22Rv1 (cell line): ENCODE results near the gene PIPOX.

Experiments
- H3K27ac ChIP-seq: fragments of 450-650 bp; 2 replicates; pipeline ENCODE4 v1.5.1; 2017
- CTCF ChIP-seq: fragments of 450-650 bp; IDR thresholded peaks from 2 replicates; pipeline ENCODE4 v1.5.1; 2017; ENCODE audit warnings: mild to moderate bottlenecking
- ZFX ChIP-seq: fragments of 450-650 bp; IDR thresholded peaks from 2 replicates; pipeline ENCODE4 v1.6.1; 2017; ENCODE audit warnings: antibody characterized with exemption, borderline replicate concordance

The PIPOX gene

GRCh38 chr17:29042679-29043538 lies at the start of gene PIPOX:
Gene PIPOX (plus strand): TSS chr17:29043141. CDS start chr17:29043226, 85 bp downstream.
- no peak for TF ChIP-seq ZFX
- TF ChIP-seq CTCF, result no peak
- no peak within 1 kb of the TSS for H3K27ac ChIP-seq

GRCh38 chr17:28993645-28994426 lies 49.1 kb upstream of the PIPOX start:
- TF ChIP-seq CTCF (no peak), ZFX (no peak)
- H3K27ac ChIP-seq, result no peak overlapping the region

- TF ChIP-seq CTCF (no peak), ZFX (no peak)
- H3K27ac ChIP-seq, result no peak overlapping the region
These were observed 46.3 kb upstream of the PIPOX start for GRCh38 chr17:28996554-28997096.

GRCh38 chr17:28997806-28998205 lies 45.1 kb upstream of the PIPOX start:
- no peak for TF ChIP-seq ZFX
- TF ChIP-seq CTCF, result no peak
- H3K27ac ChIP-seq, result no peak overlapping the region

- no peak overlapping the region for H3K27ac ChIP-seq
- no peak for TF ChIP-seq CTCF
- no peak for TF ChIP-seq ZFX
These were observed 43.7 kb upstream of the PIPOX start for GRCh38 chr17:28999206-28999605.

GRCh38 chr17:29000973-29001372 lies 42.0 kb upstream of the PIPOX start:
- H3K27ac ChIP-seq, result no peak overlapping the region
- TF ChIP-seq ZFX, result no peak
- TF ChIP-seq CTCF, result no peak

GRCh38 chr17:29002811-29003210 lies 40.1 kb upstream of the PIPOX start:
- TF ChIP-seq ZFX (no peak), CTCF (no peak)
- no peak overlapping the region for H3K27ac ChIP-seq
